Spleen (tissue), 7 donors: ENCODE results near the gene VAMP8.
"Not testable (repeated sequence)": the region's sequence is repeated elsewhere in the genome, so short reads cannot be mapped to it uniquely, and the experiment has no call there.

Source experiments
- POLR2AphosphoS5 ChIP-seq, 3 donors: sonication (generic); formaldehyde crosslinking; IDR thresholded peaks; one replicate each; pipeline ENCODE4 v1.5.1; 2017; ENCODE audit warnings: antibody characterized with exemption in 3 of 3
- TF ChIP-seq, protein P1 (sequence below), 11 experiments: fragments of 200-600 bp in 7 of 11; fragments of 450-650 bp in 4 of 11; sonication (generic) in 4 of 11; IDR thresholded peaks in 8 of 11; conservative IDR thresholded peaks in 3 of 11; 1 replicate in 7 of 11; 2 replicates in 4 of 11; pipeline versions ENCODE4 v1.4.0 to v1.8.0; 2016 to 2021; ENCODE audit warnings: antibody characterized with exemption in 11 of 11, inconsistent platforms in 4 of 11, mild to moderate bottlenecking in 1 of 11
- donor health status: DM: no; HTN: no; CAD: no; lungs with moderate emphysema.
- donor health status: DM: no; HTN: no; CAD: no.
- donor health status: DM: no; HTN: no; CAD: no.

GRCh38 chr2:85617723-85618122 is 40.3 kb downstream of the VAMP8 start:
- TF ChIP-seq, protein P1, sequence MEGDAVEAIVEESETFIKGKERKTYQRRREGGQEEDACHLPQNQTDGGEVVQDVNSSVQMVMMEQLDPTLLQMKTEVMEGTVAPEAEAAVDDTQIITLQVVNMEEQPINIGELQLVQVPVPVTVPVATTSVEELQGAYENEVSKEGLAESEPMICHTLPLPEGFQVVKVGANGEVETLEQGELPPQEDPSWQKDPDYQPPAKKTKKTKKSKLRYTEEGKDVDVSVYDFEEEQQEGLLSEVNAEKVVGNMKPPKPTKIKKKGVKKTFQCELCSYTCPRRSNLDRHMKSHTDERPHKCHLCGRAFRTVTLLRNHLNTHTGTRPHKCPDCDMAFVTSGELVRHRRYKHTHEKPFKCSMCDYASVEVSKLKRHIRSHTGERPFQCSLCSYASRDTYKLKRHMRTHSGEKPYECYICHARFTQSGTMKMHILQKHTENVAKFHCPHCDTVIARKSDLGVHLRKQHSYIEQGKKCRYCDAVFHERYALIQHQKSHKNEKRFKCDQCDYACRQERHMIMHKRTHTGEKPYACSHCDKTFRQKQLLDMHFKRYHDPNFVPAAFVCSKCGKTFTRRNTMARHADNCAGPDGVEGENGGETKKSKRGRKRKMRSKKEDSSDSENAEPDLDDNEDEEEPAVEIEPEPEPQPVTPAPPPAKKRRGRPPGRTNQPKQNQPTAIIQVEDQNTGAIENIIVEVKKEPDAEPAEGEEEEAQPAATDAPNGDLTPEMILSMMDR (IDR thresholded peaks at IDR 0.05 in 8 of 11, conservative IDR thresholded peaks at IDR 0.05 in 3 of 11) = not testable (repeated sequence)
- TF ChIP-seq POLR2AphosphoS5 (IDR thresholded peaks at IDR 0.05) = not testable (repeated sequence)
